ENCODE measurements around the gene DUSP22.

DUSP22 gene

DNA sequence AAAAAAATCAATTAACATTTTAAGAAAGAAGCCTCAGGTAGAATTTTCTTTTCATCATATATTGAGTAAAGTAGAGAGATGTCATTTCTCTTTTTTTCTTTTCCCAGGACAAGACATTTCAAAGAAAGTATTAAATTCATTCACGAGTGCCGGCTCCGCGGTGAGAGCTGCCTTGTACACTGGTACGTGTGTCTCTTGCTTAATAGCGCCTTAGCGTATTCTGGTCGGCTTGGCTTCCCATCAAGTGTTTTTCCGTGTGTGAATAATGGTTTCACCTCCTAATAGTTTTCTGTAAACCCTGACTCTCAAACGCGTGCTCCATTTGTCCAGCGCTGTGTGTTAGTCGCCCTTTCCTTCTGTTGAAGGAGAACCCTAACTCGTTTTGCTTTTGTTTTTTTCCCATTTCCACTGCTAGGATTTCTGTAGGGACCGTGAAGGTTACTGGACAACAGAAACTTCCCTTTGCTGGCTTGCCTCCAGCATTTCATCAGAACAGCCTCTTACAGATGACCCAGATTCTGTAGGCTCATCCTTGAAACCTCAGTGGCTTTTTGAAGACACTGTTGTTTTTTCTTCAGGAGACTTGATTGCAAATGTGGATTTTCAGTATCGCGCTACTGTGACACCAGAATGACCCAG lies 53.6 kb downstream of the DUSP22 start:
- Histone ChIP-seq H3K27ac (ENCODE audit: low read length) (no peak overlapping the region), H3K9me3 (ENCODE audit: insufficient read depth, low read length, severe bottlenecking) (no peaks in the 10 kb centered on the region), H3K4me1 (ENCODE audit: insufficient read depth, low read length) (no peaks in the 10 kb centered on the region), H3K36me3 (ENCODE audit: insufficient read depth, low read length) (peaks cover 15% of the 10 kb centered on the region; the same call in 1 of the 2 replicates), H3K79me2 (ENCODE audit: insufficient read depth, low read length) (no peaks in the 10 kb centered on the region), H3K27me3 (ENCODE audit: insufficient read depth, low read length, poor library complexity) (no peaks in the 10 kb centered on the region), H3K4me2 (ENCODE audit: insufficient read depth, low read length) (no peak overlapping the region), H3K9ac (ENCODE audit: low read depth, low read length) (no peak overlapping the region), H3K4me3 (ENCODE audit: low read depth in 1 of 2, low read length in 2 of 2) (no peak overlapping the region), H2AFZ (ENCODE audit: low read depth, low read length) (no peak overlapping the region), H4K20me1 (ENCODE audit: insufficient read depth, low read length) (0 out of 2 replicates have a peak, but pooled peaks cover 3% of the 10 kb centered on the region)
- DNase-seq (no peak), ATAC-seq (ENCODE audit: insufficient read depth, low read depth) (no peak)
- no peak for TF ChIP-seq EZH2 (IDR thresholded peaks at IDR 0.05; ENCODE audit: borderline replicate concordance, low read depth, low read length, severe bottlenecking)
- TF ChIP-seq, protein P1, sequence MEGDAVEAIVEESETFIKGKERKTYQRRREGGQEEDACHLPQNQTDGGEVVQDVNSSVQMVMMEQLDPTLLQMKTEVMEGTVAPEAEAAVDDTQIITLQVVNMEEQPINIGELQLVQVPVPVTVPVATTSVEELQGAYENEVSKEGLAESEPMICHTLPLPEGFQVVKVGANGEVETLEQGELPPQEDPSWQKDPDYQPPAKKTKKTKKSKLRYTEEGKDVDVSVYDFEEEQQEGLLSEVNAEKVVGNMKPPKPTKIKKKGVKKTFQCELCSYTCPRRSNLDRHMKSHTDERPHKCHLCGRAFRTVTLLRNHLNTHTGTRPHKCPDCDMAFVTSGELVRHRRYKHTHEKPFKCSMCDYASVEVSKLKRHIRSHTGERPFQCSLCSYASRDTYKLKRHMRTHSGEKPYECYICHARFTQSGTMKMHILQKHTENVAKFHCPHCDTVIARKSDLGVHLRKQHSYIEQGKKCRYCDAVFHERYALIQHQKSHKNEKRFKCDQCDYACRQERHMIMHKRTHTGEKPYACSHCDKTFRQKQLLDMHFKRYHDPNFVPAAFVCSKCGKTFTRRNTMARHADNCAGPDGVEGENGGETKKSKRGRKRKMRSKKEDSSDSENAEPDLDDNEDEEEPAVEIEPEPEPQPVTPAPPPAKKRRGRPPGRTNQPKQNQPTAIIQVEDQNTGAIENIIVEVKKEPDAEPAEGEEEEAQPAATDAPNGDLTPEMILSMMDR (IDR thresholded peaks at IDR 0.05; ENCODE audit: borderline replicate concordance, extremely low read depth, low read length, poor library complexity, severe bottlenecking) = no peak

DNA sequence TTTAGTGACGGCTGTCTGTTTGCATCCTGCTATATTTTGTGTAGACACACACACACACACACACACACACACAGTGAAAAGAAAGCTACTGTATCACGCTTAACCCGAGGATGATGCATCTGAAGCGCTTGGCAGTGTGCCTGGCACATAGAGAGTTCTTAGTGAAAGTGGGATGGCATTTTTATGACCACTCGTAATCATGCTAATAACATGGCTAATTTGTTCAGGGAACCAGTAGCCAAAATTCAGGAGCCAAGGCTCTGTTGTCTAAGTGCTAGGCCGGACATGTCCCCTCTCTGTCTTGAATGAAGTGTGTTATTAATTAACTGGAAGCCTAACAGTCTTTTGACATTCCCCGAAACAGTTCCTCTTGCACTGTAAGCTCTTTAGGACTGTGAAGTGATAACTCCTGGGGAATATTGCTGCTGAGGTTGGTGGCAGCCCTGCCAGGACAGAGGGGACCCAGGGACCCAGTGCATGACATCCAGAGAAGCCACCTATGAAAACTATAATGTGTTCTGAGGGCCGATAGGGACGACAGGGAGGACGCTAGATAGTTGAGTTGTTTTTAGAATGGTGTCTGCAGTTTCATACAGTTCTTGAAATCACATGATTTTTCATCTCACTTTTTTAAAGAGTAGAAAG lies 54.2 kb downstream of the DUSP22 start:
- Histone ChIP-seq H3K4me3 (ENCODE audit: low read depth in 1 of 2, low read length in 2 of 2) (no peak overlapping the region), H3K79me2 (ENCODE audit: insufficient read depth, low read length) (no peaks in the 10 kb centered on the region), H3K9ac (ENCODE audit: low read depth, low read length) (no peak overlapping the region), H3K4me1 (ENCODE audit: insufficient read depth, low read length) (no peaks in the 10 kb centered on the region), H3K27me3 (ENCODE audit: insufficient read depth, low read length, poor library complexity) (no peaks in the 10 kb centered on the region), H3K9me3 (ENCODE audit: insufficient read depth, low read length, severe bottlenecking) (no peaks in the 10 kb centered on the region), H3K4me2 (ENCODE audit: insufficient read depth, low read length) (no peak overlapping the region), H3K36me3 (ENCODE audit: insufficient read depth, low read length) (peaks cover 15% of the 10 kb centered on the region; the same call in 1 of the 2 replicates), H2AFZ (ENCODE audit: low read depth, low read length) (no peak overlapping the region), H3K27ac (ENCODE audit: low read length) (no peak overlapping the region), H4K20me1 (ENCODE audit: insufficient read depth, low read length) (0 out of 2 replicates have a peak, but pooled peaks cover 3% of the 10 kb centered on the region)
- no peak for DNase-seq
- TF ChIP-seq EZH2 (IDR thresholded peaks at IDR 0.05; ENCODE audit: borderline replicate concordance, low read depth, low read length, severe bottlenecking) = no peak
- TF ChIP-seq, protein P1 (IDR thresholded peaks at IDR 0.05; ENCODE audit: borderline replicate concordance, extremely low read depth, low read length, poor library complexity, severe bottlenecking) = no peak
- no peak for ATAC-seq (ENCODE audit: insufficient read depth, low read depth)

DNA sequence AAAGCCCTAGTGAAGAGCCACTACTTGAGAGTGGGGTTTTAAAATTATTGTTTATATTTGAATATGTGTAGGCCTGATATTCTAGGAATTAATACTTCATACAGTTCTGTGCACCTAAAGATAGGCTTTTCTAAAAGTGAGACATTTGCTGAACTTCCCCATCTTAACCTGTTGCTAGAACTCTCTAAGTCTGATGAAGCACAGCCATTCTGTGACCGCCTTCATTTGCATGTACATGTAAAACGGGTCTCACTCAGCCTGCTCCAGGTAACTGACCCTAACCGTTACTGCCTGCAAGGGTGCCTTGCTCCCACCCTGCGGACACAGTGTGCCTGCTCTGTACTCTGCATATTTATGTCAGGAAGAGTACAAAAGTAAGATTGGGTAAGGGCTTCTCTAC lies 54.9 kb downstream of the DUSP22 start:
- Histone ChIP-seq H3K4me2 (ENCODE audit: insufficient read depth, low read length) (no peak overlapping the region), H2AFZ (ENCODE audit: low read depth, low read length) (no peak overlapping the region), H3K4me3 (ENCODE audit: low read depth in 1 of 2, low read length in 2 of 2) (no peak overlapping the region), H3K27ac (ENCODE audit: low read length) (no peak overlapping the region), H3K79me2 (ENCODE audit: insufficient read depth, low read length) (no peaks in the 10 kb centered on the region), H3K36me3 (ENCODE audit: insufficient read depth, low read length) (peaks cover 15% of the 10 kb centered on the region; the same call in 1 of the 2 replicates), H4K20me1 (ENCODE audit: insufficient read depth, low read length) (0 out of 2 replicates have a peak, but pooled peaks cover 3% of the 10 kb centered on the region), H3K9me3 (ENCODE audit: insufficient read depth, low read length, severe bottlenecking) (no peaks in the 10 kb centered on the region), H3K27me3 (ENCODE audit: insufficient read depth, low read length, poor library complexity) (no peaks in the 10 kb centered on the region), H3K4me1 (ENCODE audit: insufficient read depth, low read length) (no peaks in the 10 kb centered on the region), H3K9ac (ENCODE audit: low read depth, low read length) (no peak overlapping the region)
- no peak for TF ChIP-seq EZH2 (IDR thresholded peaks at IDR 0.05; ENCODE audit: borderline replicate concordance, low read depth, low read length, severe bottlenecking)
- TF ChIP-seq, protein P1 (IDR thresholded peaks at IDR 0.05; ENCODE audit: borderline replicate concordance, extremely low read depth, low read length, poor library complexity, severe bottlenecking) = no peak
- ATAC-seq (ENCODE audit: insufficient read depth, low read depth) (no peak), DNase-seq (no peak)

Data from DND-41 (cell line).